ENCODE measurements around the gene KIF2C.

DNA sequence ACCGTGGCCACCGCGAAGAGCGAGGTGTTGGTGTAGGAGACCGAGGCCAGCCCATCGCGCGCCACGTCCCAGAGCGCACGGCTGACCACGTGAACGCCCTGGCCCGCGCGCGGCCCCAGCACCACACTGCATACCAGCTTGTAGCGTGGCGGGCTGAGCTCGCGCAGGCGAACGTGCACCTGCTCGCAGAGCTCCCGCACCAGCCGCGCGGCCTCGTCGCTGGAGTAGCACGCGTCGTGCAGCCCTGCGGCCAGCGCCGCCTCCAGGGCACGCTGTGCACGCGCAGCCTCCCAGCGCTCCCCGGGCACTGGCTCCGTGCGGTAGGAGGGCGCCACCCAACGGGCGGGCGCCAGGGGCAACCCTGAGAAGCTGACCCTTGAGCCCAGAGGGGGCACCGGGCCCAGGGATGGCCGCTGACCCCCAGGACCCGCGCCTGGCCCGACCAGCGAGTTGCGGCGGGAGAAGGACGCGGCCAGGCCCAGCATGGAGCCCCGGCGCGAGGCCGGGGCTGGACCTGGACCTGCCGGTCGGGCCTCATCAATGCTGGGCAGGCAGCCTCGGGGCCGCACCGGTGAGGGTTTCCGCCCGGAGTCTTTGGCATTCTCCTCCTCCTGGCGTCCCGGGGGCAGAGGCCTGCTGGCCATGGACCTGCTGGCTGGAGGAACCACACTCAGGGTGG lies 66.5 kb downstream of the KIF2C start:
- no peak for TF ChIP-seq NRF1 (conservative IDR thresholded peaks at IDR 0.05 in 1 of 2, IDR thresholded peaks at IDR 0.05 in 1 of 2)
- no peak for TF ChIP-seq FOXA1 (IDR thresholded peaks at IDR 0.05; ENCODE audit: borderline replicate concordance)
- no peak for TF ChIP-seq RBM39 (optimal IDR thresholded peaks at IDR 0.05; ENCODE audit: low read depth, low read length)
- no peak for TF ChIP-seq MAZ (CRISPR knock-in tag; conservative IDR thresholded peaks at IDR 0.05 in 1 of 2, IDR thresholded peaks at IDR 0.05 in 1 of 2)
- no peak for TF ChIP-seq DDX20 (tag; IDR thresholded peaks at IDR 0.05; ENCODE audit: low read depth)
- no peak for TF ChIP-seq POLR2A (conservative IDR thresholded peaks at IDR 0.05)
- TF ChIP-seq, protein P1, sequence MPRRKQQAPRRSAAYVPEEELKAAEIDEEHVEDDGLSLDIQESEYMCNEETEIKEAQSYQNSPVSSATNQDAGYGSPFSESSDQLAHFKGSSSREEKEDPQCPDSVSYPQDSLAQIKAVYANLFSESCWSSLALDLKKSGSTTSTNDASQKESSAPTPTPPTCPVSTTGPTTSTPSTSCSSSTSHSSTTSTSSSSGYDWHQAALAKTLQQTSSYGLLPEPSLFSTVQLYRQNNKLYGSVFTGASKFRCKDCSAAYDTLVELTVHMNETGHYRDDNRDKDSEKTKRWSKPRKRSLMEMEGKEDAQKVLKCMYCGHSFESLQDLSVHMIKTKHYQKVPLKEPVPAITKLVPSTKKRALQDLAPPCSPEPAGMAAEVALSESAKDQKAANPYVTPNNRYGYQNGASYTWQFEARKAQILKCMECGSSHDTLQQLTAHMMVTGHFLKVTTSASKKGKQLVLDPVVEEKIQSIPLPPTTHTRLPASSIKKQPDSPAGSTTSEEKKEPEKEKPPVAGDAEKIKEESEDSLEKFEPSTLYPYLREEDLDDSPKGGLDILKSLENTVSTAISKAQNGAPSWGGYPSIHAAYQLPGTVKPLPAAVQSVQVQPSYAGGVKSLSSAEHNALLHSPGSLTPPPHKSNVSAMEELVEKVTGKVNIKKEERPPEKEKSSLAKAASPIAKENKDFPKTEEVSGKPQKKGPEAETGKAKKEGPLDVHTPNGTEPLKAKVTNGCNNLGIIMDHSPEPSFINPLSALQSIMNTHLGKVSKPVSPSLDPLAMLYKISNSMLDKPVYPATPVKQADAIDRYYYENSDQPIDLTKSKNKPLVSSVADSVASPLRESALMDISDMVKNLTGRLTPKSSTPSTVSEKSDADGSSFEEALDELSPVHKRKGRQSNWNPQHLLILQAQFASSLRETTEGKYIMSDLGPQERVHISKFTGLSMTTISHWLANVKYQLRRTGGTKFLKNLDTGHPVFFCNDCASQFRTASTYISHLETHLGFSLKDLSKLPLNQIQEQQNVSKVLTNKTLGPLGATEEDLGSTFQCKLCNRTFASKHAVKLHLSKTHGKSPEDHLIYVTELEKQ (CRISPR knock-in tag; IDR thresholded peaks at IDR 0.05), result no peak
- TF ChIP-seq SMC3 (conservative IDR thresholded peaks at IDR 0.05; ENCODE audit: insufficient read depth, low read depth, low read length), result no peak
- peak; percentile 12; the same call in 1 of the 2 replicates for TF ChIP-seq POLR2AphosphoS5 (IDR thresholded peaks at IDR 0.05; ENCODE audit: control insufficient read depth, insufficient read depth, low read depth, low read length)
- TF ChIP-seq PHB (CRISPR knock-in tag; IDR thresholded peaks at IDR 0.05), result no peak
- no peak for TF ChIP-seq MTA3 (IDR thresholded peaks at IDR 0.05; ENCODE audit: borderline replicate concordance)
- TF ChIP-seq SLC30A9 (CRISPR knock-in tag; IDR thresholded peaks at IDR 0.05), result no peak
- TF ChIP-seq KDM4B (IDR thresholded peaks at IDR 0.05; ENCODE audit: borderline replicate concordance in 2 of 2, low read depth in 1 of 2), result no peak
- no peak for TF ChIP-seq STAT5B (CRISPR knock-in tag; IDR thresholded peaks at IDR 0.05)

All from K562 (cell line).